GM18520 (cell line): ENCODE data around the gene PXMP2.
"Not testable (repeated sequence)": the region's sequence is repeated elsewhere in the genome, so short reads cannot be mapped to it uniquely, and the experiment has no call there.

Source experiments
- ATAC-seq: cut with Tn5 transposase; IDR thresholded peaks from one replicate; pipeline ENCODE4 v1.9.1; 2021; ENCODE audit not compliant: unreplicated experiment

Gene PXMP2

GRCh38 chr12:132747395-132747794, 60.0 kb downstream of the PXMP2 start:
- no peak for ATAC-seq

GRCh38 chr12:132747896-132748295, 60.5 kb downstream of the PXMP2 start:
- no peak for ATAC-seq

GRCh38 chr12:132748319-132748718, 60.9 kb downstream of the PXMP2 start:
- no peak for ATAC-seq

- ATAC-seq = not testable (repeated sequence)
Measured at GRCh38 chr12:132753670-132754069, 66.3 kb downstream of the PXMP2 start.

- no peak for ATAC-seq
Measured at GRCh38 chr12:132754160-132754932, 67.0 kb downstream of the PXMP2 start.
